GM23338 (cell line): ENCODE results near the gene ZDHHC3. TPM values are rescaled to one million over a fixed set of nuclear protein-coding genes. Genes with fewer than 3 reads are reported as not detected.

ENCODE experiments used
- ATAC-seq: fragments of 200-7000 bp; cut with Tn5 transposase; 3 replicates; pipeline ENCODE4 v1.9.1; 2020
- DNase-seq: peaks from one replicate; pipeline ENCODE4 v3.0.0-alpha.2; 2015; ENCODE audit warnings: low spot score
- H2AFZ ChIP-seq: fragments of 200-600 bp; sonication (generic); 2 replicates; pipeline ENCODE4 v1.8.0; 2016; ENCODE audit warnings: antibody characterized with exemption, mild to moderate bottlenecking, moderate library complexity
- H3F3A ChIP-seq: fragments of 200-600 bp; sonication (generic); replicated peaks from 2 replicates; pipeline ENCODE4 v1.8.0; 2017; ENCODE audit warnings: antibody characterized with exemption, mixed run types, low read depth
- H3K27ac ChIP-seq: fragments of 200-600 bp; sonication (generic); 2 replicates; pipeline ENCODE4 v1.6.1; 2016; ENCODE audit warnings: low read depth
- H3K27me3 ChIP-seq: fragments of 200-600 bp; sonication (generic); 2 replicates; pipeline ENCODE4 v1.8.0; 2016; ENCODE audit warnings: mild to moderate bottlenecking, mixed run types, moderate library complexity; ENCODE audit not compliant: insufficient read depth
- H3K36me3 ChIP-seq: fragments of 200-600 bp; sonication (generic); 2 replicates; pipeline ENCODE4 v1.8.0; 2016; ENCODE audit warnings: mild to moderate bottlenecking; ENCODE audit not compliant: insufficient read depth
- H3K4me1 ChIP-seq: fragments of 200-600 bp; sonication (generic); 2 replicates; pipeline ENCODE4 v1.8.0; 2016; ENCODE audit warnings: mild to moderate bottlenecking, moderate library complexity; ENCODE audit not compliant: insufficient read depth
- H3K4me2 ChIP-seq: fragments of 200-600 bp; sonication (generic); 2 replicates; pipeline ENCODE4 v1.7.1; 2017; ENCODE audit warnings: mixed run types
- H3K4me3 ChIP-seq: fragments of 200-600 bp; sonication (generic); 2 replicates; pipeline ENCODE4 v1.6.1; 2016; ENCODE audit warnings: mixed run types
- H3K79me2 ChIP-seq: fragments of 200-600 bp; sonication (generic); replicated peaks from 2 replicates; pipeline ENCODE4 v1.8.0; 2017; ENCODE audit warnings: mild to moderate bottlenecking; ENCODE audit not compliant: insufficient read depth
- H3K9me2 ChIP-seq: fragments of 200-600 bp; sonication (generic); 2 replicates; pipeline ENCODE4 v1.8.0; 2017; ENCODE audit not compliant: insufficient read depth
- H4K20me1 ChIP-seq: fragments of 200-600 bp; sonication (generic); replicated peaks from 2 replicates; pipeline ENCODE4 v1.8.0; 2017; ENCODE audit warnings: mild to moderate bottlenecking; ENCODE audit not compliant: insufficient read depth
- H3K27ac Mint-ChIP-seq: 2 replicates; pipeline ENCODE4 v1.8.0; 2020; ENCODE audit warnings: inconsistent platforms, mild to moderate bottlenecking, moderate library complexity, mixed read lengths
- H3K27me3 Mint-ChIP-seq: 3 replicates; pipeline ENCODE4 v1.8.0; 2022; ENCODE audit warnings: low read depth, mild to moderate bottlenecking, moderate library complexity, mixed read lengths, inconsistent platforms; ENCODE audit not compliant: insufficient read depth, poor library complexity
- H3K36me3 Mint-ChIP-seq: 3 replicates; pipeline ENCODE4 v1.8.0; 2021; ENCODE audit warnings: low read depth, mild to moderate bottlenecking, inconsistent platforms, moderate library complexity, mixed read lengths
- H3K4me1 Mint-ChIP-seq: 3 replicates; pipeline ENCODE4 v1.8.0; 2020; ENCODE audit warnings: mild to moderate bottlenecking, inconsistent platforms, mixed read lengths
- H3K4me3 Mint-ChIP-seq: 3 replicates; pipeline ENCODE4 v1.8.0; 2021; ENCODE audit warnings: moderate library complexity, mild to moderate bottlenecking, inconsistent platforms, mixed read lengths
- H3K9me3 Mint-ChIP-seq: 3 replicates; pipeline ENCODE4 v1.8.0; 2020; ENCODE audit warnings: moderate library complexity, mild to moderate bottlenecking, inconsistent platforms, mixed read lengths
- CREB1 ChIP-seq: fragments of 250-450 bp; sonication (Bioruptor Pico); IDR thresholded peaks from 2 replicates; pipeline ENCODE4 v1.5.0; 2020; ENCODE audit warnings: low read depth, mild to moderate bottlenecking, moderate library complexity
- CTCF ChIP-seq, 2 experiments: fragments of 200-600 bp in 1 of 2; sonication (generic) in 1 of 2; conservative IDR thresholded peaks; 2 replicates each; pipeline versions ENCODE4 v1.5.1 to v1.6.1; 2016 to 2017; ENCODE audit warnings: antibody characterized with exemption in 2 of 2, low read depth in 2 of 2, mild to moderate bottlenecking in 2 of 2, moderate library complexity in 1 of 2
- ETS1 ChIP-seq: IDR thresholded peaks from 2 replicates; pipeline ENCODE4 v1.6.1; 2016; ENCODE audit warnings: antibody characterized with exemption
- EZH2 ChIP-seq: fragments of 200-600 bp; sonication (generic); IDR thresholded peaks from one replicate; pipeline ENCODE4 v1.8.0; 2017; ENCODE audit warnings: antibody characterized with exemption, mild to moderate bottlenecking, low read depth; ENCODE audit not compliant: unreplicated experiment
- EZH2phosphoT487 ChIP-seq: fragments of 200-600 bp; sonication (generic); IDR thresholded peaks from one replicate; pipeline ENCODE4 v1.8.1; 2018; ENCODE audit warnings: antibody characterized with exemption; ENCODE audit not compliant: unreplicated experiment
- JUNB ChIP-seq: IDR thresholded peaks from one replicate; pipeline ENCODE4 v1.6.1; 2016; ENCODE audit warnings: antibody characterized with exemption; ENCODE audit not compliant: unreplicated experiment
- NANOG ChIP-seq: IDR thresholded peaks from 2 replicates; pipeline ENCODE4 v1.6.1; 2016; ENCODE audit warnings: antibody characterized with exemption, borderline replicate concordance
- POLR2AphosphoS5 ChIP-seq: IDR thresholded peaks from 2 replicates; pipeline ENCODE4 v1.6.1; 2016; ENCODE audit warnings: antibody characterized with exemption, low read depth
- REST ChIP-seq: IDR thresholded peaks from one replicate; pipeline ENCODE4 v1.6.1; 2018; ENCODE audit warnings: antibody characterized with exemption; ENCODE audit not compliant: unreplicated experiment
- STAT1 ChIP-seq: IDR thresholded peaks from one replicate; pipeline ENCODE4 v1.6.1; 2016; ENCODE audit warnings: antibody characterized with exemption; ENCODE audit not compliant: unreplicated experiment
- ZNF462 ChIP-seq: fragments of 250-450 bp; sonication (Bioruptor Pico); IDR thresholded peaks from 2 replicates; pipeline ENCODE4 v1.5.0; 2020; ENCODE audit warnings: mild to moderate bottlenecking, moderate library complexity
- polyA plus RNA-seq: library from polyadenylated mRNA; unstranded; fragments of >200 nt; fragmentation: Nextera tagmentation; extraction: Ambion mirVana; gene quantifications from 2 replicates; pipeline ENCODE4 v1.2.1, GENCODE V29; 2016
- total RNA-seq: library from RNA; depleted of rRNA; stranded (reverse); fragments of >200 nt; shearing (Covaris generic); gene quantifications from 2 replicates; pipeline ENCODE4 v1.2.3, GENCODE V29; 2014

Gene ZDHHC3
- total and polyA plus RNA-seq, 2 experiments from 2014 or later: 28.9 to 84.2 TPM

DNA sequence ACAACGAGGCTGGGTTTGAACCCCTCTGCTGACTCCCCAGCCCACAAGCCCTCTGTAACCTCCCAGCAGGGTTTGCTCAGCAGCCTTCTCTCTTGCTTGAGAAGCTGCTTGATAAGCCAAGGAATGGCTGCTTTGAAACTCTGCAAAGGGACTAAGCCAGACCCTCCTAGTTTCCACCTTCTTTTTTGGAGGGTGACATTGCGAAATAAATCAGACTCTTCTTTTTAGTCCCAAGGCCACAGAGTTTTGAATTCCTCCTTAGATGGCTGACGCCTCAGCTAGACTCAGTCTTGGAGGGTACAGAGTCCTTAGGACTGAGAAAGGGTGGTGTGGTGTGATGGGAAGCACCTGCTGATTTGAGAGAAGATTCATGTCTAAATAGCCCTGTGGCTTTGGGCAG is 100.4 kb downstream of the ZDHHC3 start:
- Histone ChIP-seq H3K27ac (no peak overlapping the region), H3F3A (no peaks in the 10 kb centered on the region), H3K4me1 (no peaks in the 10 kb centered on the region), H3K79me2 (no peaks in the 10 kb centered on the region), H3K9me2 (no peaks in the 10 kb centered on the region), H3K36me3 (no peaks in the 10 kb centered on the region), H3K27me3 (no peaks in the 10 kb centered on the region), H4K20me1 (no peaks in the 10 kb centered on the region), H3K4me3 (no peak overlapping the region), H2AFZ (no peak overlapping the region), H3K4me2 (no peak overlapping the region)
- Mint-ChIP-seq H3K9me3 (no peaks in the 10 kb centered on the region), H3K4me3 (no peak overlapping the region), H3K4me1 (peaks cover 2% of the 10 kb centered on the region; the same call in 2 of the 3 replicates), H3K27me3 (peaks cover 2% of the 10 kb centered on the region), H3K36me3 (no peaks in the 10 kb centered on the region), H3K27ac (no peak overlapping the region)
- DNase-seq: no peak
- TF ChIP-seq POLR2AphosphoS5 (no peak), EZH2 (no peak), CREB1 (CRISPR knock-in tag) (no peak), ETS1 (no peak), JUNB (no peak), STAT1 (no peak), NANOG (no peak), ZNF462 (CRISPR knock-in tag) (no peak), EZH2phosphoT487 (no peak), CTCF (conservative IDR thresholded peaks at IDR 0.05; ENCODE audit: low read depth in 2 of 2) (no peak), REST (no peak)
- ATAC-seq: no peak
